ENCODE results near the gene CACNA1I.

DNA sequence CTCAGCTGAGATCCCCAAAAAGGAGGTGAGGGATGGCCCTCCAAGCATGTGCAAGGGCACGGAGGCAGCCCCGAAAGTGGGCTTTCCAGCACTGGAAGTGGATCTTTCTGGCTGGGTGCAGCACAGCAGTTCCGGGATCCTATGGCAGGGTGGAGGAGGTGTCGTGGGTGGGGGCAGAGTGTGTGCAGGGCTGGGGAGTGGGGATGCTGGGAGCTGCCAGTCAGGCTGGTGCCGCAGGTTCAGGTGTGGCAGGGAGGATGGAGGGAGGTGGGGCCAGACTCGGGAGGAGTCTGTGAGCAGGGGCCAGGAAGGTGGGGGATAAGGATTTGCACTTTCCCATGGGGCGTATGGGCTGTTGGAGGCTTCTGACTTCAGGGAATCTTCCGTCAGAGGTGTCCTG lies 60.2 kb downstream of the CACNA1I start:
- TF ChIP-seq, protein P1, sequence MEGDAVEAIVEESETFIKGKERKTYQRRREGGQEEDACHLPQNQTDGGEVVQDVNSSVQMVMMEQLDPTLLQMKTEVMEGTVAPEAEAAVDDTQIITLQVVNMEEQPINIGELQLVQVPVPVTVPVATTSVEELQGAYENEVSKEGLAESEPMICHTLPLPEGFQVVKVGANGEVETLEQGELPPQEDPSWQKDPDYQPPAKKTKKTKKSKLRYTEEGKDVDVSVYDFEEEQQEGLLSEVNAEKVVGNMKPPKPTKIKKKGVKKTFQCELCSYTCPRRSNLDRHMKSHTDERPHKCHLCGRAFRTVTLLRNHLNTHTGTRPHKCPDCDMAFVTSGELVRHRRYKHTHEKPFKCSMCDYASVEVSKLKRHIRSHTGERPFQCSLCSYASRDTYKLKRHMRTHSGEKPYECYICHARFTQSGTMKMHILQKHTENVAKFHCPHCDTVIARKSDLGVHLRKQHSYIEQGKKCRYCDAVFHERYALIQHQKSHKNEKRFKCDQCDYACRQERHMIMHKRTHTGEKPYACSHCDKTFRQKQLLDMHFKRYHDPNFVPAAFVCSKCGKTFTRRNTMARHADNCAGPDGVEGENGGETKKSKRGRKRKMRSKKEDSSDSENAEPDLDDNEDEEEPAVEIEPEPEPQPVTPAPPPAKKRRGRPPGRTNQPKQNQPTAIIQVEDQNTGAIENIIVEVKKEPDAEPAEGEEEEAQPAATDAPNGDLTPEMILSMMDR (IDR thresholded peaks at IDR 0.05): no peak
- TF ChIP-seq, protein P2, sequence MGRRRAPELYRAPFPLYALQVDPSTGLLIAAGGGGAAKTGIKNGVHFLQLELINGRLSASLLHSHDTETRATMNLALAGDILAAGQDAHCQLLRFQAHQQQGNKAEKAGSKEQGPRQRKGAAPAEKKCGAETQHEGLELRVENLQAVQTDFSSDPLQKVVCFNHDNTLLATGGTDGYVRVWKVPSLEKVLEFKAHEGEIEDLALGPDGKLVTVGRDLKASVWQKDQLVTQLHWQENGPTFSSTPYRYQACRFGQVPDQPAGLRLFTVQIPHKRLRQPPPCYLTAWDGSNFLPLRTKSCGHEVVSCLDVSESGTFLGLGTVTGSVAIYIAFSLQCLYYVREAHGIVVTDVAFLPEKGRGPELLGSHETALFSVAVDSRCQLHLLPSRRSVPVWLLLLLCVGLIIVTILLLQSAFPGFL (CRISPR knock-in tag; IDR thresholded peaks at IDR 0.05; ENCODE audit: borderline replicate concordance): no peak
- TF ChIP-seq TEAD1 (CRISPR knock-in tag; IDR thresholded peaks at IDR 0.05) (no peak), ESRRA (CRISPR knock-in tag; IDR thresholded peaks at IDR 0.05; ENCODE audit: borderline replicate concordance) (no peak), SP1 (CRISPR knock-in tag; conservative IDR thresholded peaks at IDR 0.05) (no peak), ZNF121 (CRISPR knock-in tag; IDR thresholded peaks at IDR 0.05) (no peak), FOXK1 (CRISPR knock-in tag; IDR thresholded peaks at IDR 0.05) (no peak), NR1H2 (CRISPR knock-in tag; IDR thresholded peaks at IDR 0.05) (no peak), ZNF671 (CRISPR knock-in tag; IDR thresholded peaks at IDR 0.05) (no peak)
- TF ChIP-seq, protein P3, sequence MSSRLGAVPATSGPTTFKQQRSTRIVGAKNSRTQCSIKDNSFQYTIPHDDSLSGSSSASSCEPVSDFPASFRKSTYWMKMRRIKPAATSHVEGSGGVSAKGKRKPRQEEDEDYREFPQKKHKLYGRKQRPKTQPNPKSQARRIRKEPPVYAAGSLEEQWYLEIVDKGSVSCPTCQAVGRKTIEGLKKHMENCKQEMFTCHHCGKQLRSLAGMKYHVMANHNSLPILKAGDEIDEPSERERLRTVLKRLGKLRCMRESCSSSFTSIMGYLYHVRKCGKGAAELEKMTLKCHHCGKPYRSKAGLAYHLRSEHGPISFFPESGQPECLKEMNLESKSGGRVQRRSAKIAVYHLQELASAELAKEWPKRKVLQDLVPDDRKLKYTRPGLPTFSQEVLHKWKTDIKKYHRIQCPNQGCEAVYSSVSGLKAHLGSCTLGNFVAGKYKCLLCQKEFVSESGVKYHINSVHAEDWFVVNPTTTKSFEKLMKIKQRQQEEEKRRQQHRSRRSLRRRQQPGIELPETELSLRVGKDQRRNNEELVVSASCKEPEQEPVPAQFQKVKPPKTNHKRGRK (CRISPR knock-in tag; IDR thresholded peaks at IDR 0.05; ENCODE audit: borderline replicate concordance): no peak
- TF ChIP-seq, protein P4, sequence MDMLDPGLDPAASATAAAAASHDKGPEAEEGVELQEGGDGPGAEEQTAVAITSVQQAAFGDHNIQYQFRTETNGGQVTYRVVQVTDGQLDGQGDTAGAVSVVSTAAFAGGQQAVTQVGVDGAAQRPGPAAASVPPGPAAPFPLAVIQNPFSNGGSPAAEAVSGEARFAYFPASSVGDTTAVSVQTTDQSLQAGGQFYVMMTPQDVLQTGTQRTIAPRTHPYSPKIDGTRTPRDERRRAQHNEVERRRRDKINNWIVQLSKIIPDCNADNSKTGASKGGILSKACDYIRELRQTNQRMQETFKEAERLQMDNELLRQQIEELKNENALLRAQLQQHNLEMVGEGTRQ (CRISPR knock-in tag; IDR thresholded peaks at IDR 0.05): no peak
- TF ChIP-seq, protein P5, sequence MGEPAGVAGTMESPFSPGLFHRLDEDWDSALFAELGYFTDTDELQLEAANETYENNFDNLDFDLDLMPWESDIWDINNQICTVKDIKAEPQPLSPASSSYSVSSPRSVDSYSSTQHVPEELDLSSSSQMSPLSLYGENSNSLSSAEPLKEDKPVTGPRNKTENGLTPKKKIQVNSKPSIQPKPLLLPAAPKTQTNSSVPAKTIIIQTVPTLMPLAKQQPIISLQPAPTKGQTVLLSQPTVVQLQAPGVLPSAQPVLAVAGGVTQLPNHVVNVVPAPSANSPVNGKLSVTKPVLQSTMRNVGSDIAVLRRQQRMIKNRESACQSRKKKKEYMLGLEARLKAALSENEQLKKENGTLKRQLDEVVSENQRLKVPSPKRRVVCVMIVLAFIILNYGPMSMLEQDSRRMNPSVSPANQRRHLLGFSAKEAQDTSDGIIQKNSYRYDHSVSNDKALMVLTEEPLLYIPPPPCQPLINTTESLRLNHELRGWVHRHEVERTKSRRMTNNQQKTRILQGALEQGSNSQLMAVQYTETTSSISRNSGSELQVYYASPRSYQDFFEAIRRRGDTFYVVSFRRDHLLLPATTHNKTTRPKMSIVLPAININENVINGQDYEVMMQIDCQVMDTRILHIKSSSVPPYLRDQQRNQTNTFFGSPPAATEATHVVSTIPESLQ (CRISPR knock-in tag; IDR thresholded peaks at IDR 0.05): no peak
- TF ChIP-seq, protein P6, sequence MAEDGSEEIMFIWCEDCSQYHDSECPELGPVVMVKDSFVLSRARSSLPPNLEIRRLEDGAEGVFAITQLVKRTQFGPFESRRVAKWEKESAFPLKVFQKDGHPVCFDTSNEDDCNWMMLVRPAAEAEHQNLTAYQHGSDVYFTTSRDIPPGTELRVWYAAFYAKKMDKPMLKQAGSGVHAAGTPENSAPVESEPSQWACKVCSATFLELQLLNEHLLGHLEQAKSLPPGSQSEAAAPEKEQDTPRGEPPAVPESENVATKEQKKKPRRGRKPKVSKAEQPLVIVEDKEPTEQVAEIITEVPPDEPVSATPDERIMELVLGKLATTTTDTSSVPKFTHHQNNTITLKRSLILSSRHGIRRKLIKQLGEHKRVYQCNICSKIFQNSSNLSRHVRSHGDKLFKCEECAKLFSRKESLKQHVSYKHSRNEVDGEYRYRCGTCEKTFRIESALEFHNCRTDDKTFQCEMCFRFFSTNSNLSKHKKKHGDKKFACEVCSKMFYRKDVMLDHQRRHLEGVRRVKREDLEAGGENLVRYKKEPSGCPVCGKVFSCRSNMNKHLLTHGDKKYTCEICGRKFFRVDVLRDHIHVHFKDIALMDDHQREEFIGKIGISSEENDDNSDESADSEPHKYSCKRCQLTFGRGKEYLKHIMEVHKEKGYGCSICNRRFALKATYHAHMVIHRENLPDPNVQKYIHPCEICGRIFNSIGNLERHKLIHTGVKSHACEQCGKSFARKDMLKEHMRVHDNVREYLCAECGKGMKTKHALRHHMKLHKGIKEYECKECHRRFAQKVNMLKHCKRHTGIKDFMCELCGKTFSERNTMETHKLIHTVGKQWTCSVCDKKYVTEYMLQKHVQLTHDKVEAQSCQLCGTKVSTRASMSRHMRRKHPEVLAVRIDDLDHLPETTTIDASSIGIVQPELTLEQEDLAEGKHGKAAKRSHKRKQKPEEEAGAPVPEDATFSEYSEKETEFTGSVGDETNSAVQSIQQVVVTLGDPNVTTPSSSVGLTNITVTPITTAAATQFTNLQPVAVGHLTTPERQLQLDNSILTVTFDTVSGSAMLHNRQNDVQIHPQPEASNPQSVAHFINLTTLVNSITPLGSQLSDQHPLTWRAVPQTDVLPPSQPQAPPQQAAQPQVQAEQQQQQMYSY (CRISPR knock-in tag; IDR thresholded peaks at IDR 0.05): no peak
- TF ChIP-seq, protein P7, sequence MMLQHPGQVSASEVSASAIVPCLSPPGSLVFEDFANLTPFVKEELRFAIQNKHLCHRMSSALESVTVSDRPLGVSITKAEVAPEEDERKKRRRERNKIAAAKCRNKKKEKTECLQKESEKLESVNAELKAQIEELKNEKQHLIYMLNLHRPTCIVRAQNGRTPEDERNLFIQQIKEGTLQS (CRISPR knock-in tag; conservative IDR thresholded peaks at IDR 0.05): no peak
